HG03060 (cell line): ENCODE data around the gene CRYGD.
"Not testable (repeated sequence)": the region's sequence is repeated elsewhere in the genome, so short reads cannot be mapped to it uniquely, and the experiment has no call there.

Source experiments
- ATAC-seq: cut with Tn5 transposase; IDR thresholded peaks from one replicate; pipeline ENCODE4 v1.9.1; 2021; ENCODE audit warnings: low read depth, moderate number of reproducible peaks; ENCODE audit not compliant: unreplicated experiment

The CRYGD gene

DNA sequence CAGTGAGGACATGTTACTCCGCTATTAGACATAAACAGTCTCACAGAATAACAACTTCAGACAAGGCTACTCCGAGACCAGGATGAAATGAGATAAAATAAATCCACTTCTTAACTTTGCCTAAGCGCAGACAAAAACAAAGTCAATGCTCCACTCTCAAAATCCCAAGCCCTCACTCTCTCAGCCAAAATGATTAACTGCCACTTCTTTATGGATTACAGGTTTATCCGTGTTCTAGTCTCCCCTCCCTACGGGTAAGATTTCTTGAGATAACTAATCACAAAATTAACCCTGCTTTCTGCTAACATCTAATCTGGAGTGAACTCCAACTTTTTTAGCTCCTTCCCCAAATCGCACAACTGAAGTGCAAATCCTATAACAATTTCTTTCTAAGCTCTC, 6.4 kb upstream of the CRYGD start:
- ATAC-seq: no peak

DNA sequence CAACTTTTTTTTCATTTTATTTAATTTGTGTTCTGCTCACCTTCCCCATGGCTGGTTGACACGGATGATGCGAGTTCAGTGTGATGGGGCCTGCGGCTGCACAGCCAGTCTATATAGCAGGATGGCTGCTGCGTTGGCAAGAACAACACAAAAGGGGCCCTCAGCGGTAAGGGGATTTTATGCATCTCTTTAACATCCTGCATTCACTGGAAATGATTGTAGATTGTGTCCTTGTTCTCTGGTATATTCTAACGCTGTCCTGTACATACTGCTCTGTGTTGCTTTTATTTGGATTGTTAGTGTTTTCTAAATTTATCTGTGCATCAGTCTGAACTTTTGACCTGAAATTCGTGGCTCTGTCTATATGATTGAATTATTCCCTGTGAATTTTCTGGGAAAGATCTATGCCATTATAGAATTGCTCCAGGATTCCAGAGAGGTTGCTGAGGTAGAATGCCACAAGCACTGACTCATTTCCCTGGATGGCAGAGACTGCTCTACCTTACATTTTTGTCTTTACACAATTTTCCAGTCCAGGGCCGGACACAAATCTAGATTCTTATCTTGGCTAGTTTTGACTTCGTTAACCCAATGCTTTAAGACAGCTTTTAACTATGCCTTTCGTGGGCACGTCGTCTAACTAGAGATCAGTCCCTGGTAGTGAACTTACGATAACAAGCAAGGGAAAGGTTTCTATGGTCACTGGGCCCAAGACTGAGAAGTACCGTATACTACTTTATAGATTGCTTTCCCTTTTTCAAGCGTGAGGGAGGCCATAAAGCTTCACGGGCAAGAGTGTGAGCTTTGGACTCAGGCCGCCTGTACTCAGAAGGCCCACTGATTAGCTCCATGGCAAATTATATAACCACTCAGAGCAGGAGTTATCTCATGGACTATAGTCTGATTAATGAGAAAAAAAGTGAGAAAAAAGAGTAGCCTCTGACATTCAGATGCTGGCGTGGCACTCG, 5.7 kb upstream of the CRYGD start, which contains the start of gene CRYGC:
Gene CRYGC (minus strand): TSS at position 85 of the 968 bp plus-strand sequence. CDS start 36 bp downstream, at position 49.
- ATAC-seq: no peak

DNA sequence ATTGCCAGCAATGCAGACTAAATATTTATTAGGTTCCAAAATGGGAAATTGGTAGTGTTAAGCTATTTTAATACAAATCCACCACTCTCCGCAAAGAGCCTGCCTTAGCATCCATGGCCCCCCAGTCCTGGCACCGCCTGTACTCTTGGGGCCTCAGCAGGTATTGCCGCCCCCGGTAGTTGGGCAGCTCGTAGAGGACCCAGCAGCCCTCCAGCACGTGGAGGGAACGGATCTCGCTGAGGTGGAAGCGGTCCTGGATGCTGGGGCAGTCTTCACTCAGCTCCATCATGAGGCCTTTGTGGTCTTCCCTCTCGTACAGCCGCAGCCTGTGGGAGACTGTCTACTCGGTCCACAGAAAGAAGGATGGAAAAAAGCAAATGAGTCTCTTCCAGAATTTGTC, 3.8 kb upstream of the CRYGD start:
- no peak for ATAC-seq

DNA sequence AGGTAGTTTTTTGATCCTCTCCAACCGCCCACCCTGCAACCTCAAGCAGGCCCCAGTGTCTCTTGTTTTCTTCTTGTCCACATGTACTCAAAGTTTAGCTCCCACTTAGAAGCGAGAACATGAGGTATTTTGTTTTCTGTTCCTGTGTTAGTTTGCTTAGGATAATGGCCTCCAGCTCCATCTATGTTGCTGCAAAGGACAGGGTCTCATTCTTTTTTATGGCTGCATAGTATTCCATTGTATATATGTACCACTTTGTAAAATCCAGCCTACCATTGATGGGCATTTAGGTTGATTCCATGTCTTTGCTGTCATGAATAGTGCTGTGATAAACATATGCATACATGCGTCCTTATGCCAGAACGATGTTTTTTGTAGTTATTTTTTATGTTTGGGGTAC, 2.8 kb upstream of the CRYGD start:
- no peak for ATAC-seq

DNA sequence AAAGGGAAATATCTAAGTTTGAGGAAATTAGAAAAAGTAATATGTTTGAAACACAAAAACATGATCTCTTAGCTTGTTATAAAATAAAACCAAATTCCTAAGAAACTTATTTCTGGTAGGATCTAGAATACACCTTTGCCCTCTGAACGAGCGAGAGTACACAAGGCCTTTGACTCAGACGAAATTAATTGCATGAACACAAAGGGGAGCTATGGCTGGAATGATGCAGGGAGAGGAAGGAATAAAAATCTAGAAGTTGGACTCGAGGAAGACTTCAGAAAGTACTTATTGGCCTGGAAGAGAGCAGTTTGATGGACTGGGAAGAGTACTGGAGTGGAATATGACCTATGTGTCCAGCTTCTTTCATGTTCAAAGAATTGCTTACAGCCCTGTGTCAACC, 927 bp upstream of the CRYGD start:
- ATAC-seq: no peak

DNA sequence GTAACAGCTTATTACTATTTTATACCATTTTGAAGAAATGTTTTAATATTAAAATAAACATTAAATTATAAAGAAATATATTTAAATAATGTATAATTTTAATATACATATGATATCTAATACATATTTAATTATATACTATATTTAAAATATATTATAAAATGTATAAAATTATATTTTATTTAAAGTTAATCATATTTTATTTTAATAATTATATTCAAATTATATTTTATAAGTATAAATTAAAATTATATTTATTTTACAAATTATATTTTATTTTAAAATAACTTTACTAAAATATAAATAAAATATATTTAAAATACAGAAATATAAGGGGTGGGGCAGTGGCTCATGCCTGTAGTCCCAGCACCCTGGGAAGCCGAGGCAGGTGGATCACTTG, 2.1 kb downstream of the CRYGD start:
- no peak for ATAC-seq

DNA sequence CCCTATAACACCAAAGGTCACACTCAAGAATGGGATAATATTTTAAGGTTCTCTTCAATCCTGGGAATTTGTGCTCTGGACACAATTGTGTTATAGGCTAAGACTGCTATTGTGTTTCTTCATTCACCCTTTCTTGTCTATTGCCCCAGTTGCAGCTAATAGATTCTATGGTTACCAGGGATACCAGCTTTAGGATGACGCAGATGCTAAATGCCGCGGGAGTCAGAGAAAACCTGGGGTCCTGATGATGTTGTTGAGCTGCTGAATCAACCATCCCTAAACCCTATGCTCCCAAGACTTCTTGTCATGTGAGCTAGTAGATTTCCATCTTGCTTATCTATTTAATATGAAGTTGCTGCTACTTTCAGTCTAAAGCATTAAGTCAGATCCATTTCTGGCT, 5.4 kb downstream of the CRYGD start:
- ATAC-seq: no peak

DNA sequence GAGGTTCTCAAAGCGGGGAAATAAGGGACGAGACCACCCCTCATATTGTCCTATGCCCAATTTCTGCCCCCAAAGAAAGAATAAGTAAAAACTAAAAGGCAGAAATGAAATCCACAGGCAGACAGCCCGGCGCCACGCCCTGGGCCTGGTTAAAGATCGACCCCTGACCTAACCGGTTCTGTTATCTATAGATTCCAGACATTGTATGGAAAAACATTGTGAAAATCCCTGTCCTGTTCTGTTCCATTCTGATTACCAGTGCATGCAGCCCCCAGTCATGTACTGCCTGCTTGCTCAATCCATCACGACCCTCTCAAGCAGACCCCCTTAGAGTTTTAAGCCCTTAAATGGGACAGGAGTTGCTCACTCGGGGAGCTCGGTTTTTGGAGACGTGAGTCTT, 6.9 kb downstream of the CRYGD start:
- ATAC-seq: not testable (repeated sequence)

DNA sequence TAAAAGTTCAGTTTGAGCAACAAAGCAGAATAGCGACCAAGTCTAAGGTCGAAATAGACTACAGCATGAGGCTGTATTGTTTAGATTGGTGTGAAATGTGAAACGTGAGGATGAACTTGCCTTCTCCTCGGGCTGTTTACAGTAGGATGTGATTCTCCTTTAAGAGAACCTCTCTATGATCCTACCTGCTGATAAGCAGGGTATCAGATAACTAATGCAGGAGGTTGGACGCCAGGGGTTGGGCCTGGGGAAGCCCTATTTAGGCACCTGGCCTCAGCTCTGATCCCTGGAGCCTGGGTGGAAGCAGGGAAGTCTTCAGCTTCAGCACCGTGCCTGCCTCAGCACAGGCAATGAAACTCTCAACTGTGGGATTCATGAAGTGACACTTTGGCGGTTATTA, 11.4 kb downstream of the CRYGD start:
- ATAC-seq: no peak

DNA sequence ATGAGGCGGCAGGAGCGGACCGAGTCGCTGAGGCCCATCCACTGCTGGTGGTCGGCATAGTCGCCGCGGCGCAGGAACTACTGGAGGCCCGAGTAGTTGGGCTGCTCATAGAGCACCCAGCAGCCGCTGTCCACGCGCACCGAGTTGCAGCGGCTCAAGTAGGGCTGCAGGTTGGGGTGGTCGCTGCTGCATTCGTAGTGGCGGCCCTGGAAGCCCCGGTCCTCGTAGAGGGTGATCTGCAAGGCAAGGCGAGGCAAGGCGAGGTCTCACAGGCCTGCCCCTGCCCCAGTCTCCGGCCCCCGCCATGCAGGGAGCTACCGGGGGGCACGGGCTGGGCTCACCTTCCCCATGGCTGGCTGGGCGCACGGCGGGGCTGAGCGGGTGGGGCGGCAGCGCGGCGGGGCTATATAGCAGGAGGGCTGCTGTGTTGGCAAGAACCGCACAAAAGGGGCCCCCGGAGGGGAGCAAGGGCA, 12.0 kb downstream of the CRYGD start:
- not testable (repeated sequence) for ATAC-seq

DNA sequence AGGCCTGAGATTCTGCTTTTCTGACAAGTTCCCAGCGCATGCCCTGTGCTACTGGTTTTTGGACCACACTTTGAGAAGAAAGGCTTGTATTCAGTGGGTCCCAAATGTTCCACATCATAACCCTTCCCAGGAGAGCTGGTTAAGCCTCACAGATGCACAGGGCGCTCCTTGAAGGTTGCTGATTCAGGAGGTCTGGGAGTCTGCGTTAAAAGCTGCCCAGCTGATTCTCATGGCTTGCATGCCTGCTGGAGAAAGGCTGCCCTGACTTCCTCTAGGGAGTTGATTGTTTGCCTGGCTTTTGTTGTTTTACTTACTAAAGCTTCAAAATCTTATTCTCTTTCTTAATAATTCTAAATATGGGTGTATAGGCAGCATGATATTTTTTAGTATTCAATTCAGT, 20.7 kb downstream of the CRYGD start:
- no peak for ATAC-seq

DNA sequence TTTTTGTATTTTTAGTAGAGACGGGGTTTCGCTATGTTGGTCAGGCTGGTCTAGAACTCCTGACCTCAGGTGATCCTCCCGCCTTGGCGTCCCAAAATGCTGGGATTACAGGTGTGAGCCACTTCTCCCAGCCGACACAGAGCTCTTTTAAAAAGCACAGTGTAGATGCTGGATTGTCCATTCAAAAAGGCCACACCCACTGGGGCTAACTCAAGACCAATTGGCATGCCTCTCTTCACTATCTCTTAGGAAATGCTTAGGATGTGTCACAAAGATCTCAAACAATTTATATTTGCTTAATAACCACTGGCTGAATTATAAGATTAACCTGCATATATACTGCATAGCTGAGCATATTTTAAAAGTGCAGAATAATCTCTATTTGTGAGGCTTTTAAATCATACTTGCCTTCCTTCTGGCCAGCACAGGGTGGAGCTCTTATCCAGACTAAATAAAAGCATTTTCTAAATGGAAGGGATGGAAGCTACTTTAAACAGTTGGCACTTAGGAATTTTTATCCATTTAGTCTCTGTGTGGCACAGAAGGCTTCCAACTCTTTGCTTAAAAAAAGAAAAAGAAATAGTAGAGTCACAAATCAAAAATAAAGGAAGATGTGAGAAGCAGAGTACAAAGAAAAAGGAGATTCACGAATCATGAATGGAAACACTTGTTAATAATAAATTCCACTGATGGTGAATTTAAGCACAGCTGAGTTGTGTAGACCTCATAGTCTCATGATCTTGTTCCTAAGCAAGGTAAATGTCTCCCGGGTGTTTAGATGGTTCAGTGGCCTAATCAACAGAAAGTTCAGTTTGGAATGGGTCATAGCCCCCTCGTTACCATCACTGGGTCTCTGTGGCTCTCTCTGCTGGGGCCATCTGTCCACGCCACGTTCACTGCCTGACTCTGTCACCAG, 22.4 kb downstream of the CRYGD start:
- ATAC-seq: no peak

DNA sequence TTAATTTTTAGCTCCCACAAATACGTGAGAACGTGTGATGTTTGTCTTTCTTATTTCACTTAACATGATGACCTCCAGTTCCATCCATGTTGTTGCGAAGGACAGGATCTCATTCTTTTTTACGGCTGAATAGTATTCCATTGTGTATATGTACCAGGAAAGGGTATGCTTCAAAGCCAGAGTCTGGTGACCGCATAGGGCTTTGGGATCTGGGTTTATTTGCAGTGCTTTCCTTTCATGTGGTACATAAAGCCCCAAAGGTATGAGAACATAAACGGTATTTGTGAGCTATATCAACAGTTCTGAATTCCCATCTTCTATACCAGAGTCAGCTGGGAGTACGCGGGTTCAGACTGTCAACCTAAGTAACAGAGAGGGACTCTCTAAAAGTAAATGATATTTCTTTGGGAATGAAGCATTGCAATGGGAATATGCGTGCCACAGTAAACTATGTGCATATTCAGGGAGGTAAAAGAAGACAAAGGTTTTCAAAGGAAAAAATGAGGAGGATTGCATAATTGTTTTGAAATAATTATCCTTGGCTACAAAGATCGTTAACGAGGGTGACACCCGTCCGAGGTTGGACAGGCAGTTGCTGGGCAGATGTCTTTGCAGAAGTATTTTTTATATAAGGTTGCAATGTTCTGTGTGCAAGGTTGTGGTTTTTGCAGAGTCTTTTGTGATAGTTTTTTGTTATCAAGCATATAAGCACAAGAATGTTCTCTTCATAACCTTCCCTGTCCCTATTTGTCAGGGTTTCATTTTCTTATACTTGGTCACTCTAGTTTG, 24.4 kb downstream of the CRYGD start:
- no peak for ATAC-seq

DNA sequence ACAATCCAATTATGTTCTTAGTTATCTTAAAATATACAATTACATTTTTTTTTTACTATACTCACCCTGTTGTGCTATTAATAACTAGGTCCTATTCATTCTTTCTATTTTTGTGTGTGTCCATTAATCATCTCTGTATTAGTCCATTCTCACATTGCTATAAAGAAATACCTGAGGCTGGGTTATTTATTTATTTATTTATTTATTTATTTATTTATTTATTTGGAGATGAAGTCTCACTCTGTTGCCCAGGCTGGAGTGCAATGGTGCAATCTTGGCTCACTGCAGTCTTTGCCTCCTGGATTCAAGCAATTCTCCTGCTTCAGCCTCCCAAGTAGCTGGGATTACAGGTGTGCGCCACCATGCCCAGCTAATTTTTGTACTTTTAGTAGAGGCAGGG, 25.6 kb downstream of the CRYGD start:
- not testable (repeated sequence) for ATAC-seq

DNA sequence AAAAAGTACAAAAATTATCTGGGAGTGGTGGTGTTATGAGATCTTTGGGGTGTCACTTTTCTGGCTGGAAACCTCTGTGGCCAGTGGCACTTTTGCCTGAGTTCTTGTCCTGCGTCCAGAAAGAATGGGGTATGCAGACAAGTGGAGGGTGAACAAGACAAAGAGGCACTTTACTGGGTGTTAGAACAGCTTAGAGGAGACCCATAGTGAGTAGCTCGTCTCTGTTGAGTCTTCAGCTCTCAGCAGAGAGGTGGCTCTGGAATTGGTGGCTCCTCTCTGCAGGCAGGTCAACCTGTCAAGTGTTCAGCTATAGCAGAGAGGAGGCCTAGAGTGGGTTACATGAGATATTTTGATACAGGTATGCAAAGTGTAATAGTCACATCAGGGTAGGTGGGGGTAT, 26.1 kb downstream of the CRYGD start:
- no peak for ATAC-seq

DNA sequence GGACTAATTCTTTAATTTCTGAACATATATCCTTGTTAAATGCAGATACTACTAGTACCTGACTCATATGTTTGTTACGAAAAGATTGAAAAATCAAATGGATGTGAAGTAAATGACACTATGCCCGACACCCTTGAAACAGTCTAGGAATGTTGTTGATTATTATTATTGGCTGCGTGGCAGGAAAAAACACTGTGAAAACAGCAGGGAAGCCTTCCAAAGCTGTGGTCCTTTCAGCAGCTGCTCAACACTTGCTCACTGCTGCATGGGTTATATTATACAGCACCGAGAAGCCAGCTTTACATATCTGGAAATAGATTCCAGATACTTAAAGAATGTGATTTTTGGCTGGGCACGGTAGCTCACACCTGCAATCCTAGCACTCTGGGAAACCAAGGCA, 26.5 kb downstream of the CRYGD start:
- no peak for ATAC-seq

DNA sequence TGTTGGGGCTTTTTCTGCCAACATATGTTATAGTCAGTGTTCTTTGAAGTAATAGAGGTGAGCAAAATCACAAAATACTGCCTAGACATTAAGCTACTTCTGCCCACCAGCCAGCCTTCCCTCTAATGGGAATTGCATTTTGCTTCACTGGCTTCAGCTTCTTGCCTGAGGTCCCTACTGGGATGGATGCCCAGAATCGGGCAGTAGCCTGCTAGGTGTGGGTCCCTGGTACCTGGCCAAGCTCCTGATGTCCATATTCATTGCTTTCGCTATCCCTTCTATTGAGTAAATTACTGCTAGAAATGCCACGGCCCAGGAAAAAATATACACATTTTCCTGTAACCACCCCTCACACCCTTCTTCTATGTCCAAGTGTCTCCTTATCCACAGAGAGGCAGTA, 27.0 kb downstream of the CRYGD start:
- ATAC-seq: no peak

DNA sequence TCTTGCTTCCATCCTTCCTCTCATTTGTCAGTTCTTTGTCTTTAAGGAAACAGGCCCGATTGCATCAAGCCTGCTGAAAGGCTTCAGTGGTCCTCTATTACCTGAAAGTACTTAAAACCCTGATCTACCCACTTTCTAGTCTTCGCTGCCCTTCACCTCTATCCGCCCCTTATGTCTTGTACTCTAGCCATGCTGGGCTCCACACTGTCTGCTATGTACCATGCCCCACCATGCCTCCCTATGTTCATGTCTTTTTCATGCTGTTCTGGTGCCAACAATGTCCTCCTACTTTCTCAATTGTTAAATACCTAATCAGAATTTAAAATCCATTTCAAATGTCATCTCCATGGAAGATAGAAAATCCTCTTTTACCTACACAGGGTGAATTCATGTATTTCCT, 28.2 kb downstream of the CRYGD start:
- ATAC-seq: no peak

DNA sequence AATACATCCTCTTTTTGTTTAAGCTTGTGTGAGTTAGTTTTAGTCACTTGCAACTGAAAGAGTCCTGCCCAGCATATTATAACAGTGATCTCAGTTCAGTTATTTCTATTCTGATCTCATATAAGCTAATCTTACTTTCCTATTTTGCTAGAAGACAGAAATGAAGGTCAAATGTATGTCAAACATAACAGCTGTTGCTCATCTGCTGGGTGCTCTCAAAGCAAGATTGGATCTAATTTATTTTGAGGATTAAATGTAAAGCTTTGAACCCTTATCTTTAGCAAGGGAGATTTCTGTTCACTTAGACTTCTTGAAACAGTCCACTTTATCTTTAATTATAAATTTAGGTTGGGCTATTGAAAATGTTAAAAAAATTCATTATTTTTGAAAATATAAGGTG, 31.2 kb downstream of the CRYGD start:
- no peak for ATAC-seq

DNA sequence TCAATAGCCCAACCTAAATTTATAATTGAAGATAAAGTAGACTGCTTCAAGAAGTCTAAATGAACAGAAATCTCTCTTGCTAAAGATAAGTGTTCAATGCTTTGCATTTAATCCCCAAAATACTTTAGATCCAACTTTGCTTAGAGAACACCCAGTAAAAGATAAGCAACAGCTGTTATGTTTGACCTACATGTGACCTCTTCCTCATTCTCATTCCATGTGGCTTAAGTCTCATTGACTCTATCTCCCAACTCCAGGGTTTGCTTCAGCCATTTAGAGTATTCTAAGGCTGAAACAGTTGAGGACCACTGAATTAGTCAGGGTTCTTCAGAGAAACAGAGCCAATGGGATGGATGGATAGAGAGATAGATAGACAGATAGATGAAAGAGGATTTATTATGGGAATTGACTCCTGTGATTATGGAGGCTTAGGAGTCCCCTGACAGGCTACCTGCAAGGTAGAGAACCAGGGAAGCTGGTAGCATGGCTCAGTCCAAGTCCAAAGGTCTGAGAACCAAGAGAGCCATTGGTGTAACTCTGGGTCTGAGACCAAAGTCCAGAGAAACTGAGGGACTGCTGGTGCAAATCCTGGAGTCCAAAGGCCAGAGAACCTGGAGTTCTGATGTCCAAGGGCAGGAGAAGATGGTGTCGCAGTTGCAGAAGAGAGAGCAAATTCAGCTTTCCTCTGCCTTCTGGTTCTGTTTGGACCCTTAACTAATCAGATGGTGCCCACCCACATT, 32.1 kb downstream of the CRYGD start:
- no peak for ATAC-seq
